ENCODE data around the gene PRND. TPM values are rescaled to one million over a fixed set of nuclear protein-coding genes. Genes with fewer than 3 reads are reported as not detected.

PRND gene
- total and polyA plus RNA-seq, 2 donors (not counting 1 experiment from before 2014, with no cell fraction given): not detected

DNA sequence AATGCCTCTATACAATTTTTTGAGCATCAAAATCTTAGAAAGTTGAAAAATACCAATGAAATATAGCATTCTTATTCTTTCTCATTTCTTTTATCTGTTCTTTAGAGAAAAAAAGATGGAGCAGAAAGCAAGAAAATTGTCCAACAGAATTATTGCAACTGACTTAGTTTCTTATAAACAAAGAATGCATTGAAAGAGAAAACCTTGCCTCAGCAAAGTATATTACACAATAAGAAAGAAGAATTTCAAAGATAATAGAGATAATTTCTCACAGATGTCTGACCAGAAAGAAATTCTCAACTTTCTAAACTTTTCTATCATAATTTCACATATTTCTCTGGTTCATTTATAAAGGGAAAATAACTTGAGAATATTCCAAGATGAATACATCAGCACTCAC, 47.0 kb upstream of the PRND start:
- no peak overlapping the region for H3K4me2 ChIP-seq (ENCODE audit: extremely low read depth, insufficient read depth, low read length)
- H4K20me1 ChIP-seq (ENCODE audit: control insufficient read depth, extremely low read depth, insufficient read depth, low read length): no peaks in the 10 kb centered on the region
- no peak for DNase-seq (ENCODE audit: low read depth in 2 of 2)
- no peaks in the 10 kb centered on the region for H3K9me3 ChIP-seq (ENCODE audit: control insufficient read depth, insufficient read depth, low read depth, low read length)
- TF ChIP-seq, protein P1, sequence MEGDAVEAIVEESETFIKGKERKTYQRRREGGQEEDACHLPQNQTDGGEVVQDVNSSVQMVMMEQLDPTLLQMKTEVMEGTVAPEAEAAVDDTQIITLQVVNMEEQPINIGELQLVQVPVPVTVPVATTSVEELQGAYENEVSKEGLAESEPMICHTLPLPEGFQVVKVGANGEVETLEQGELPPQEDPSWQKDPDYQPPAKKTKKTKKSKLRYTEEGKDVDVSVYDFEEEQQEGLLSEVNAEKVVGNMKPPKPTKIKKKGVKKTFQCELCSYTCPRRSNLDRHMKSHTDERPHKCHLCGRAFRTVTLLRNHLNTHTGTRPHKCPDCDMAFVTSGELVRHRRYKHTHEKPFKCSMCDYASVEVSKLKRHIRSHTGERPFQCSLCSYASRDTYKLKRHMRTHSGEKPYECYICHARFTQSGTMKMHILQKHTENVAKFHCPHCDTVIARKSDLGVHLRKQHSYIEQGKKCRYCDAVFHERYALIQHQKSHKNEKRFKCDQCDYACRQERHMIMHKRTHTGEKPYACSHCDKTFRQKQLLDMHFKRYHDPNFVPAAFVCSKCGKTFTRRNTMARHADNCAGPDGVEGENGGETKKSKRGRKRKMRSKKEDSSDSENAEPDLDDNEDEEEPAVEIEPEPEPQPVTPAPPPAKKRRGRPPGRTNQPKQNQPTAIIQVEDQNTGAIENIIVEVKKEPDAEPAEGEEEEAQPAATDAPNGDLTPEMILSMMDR (conservative IDR thresholded peaks at IDR 0.05 in 1 of 2, IDR thresholded peaks at IDR 0.05 in 1 of 2; ENCODE audit: low read depth in 1 of 2, low read length in 2 of 2): no peak
- no peak for TF ChIP-seq EZH2 (IDR thresholded peaks at IDR 0.05; ENCODE audit: low read length, missing control alignments)
- no peak overlapping the region for H3K27ac ChIP-seq (ENCODE audit: insufficient read depth, low read length)
- no peaks in the 10 kb centered on the region for H3K36me3 ChIP-seq (ENCODE audit: control insufficient read depth, insufficient read depth, low read length)
- H3K79me2 ChIP-seq (ENCODE audit: control insufficient read depth, insufficient read depth, low read length): no peaks in the 10 kb centered on the region
- H3K4me3 ChIP-seq (replicated peaks in 1 of 4; ENCODE audit: control extremely low read depth in 1 of 4, insufficient read depth in 1 of 4, low read depth in 3 of 4, low read length in 4 of 4): no peak overlapping the region
- H3K4me1 ChIP-seq (ENCODE audit: control insufficient read depth, extremely low read depth, insufficient read depth, low read length): no peaks in the 10 kb centered on the region
- no peak overlapping the region for H2AFZ ChIP-seq (ENCODE audit: low read length)
- H3K27me3 ChIP-seq (ENCODE audit: control insufficient read depth, insufficient read depth, low read length): peaks cover 12% of the 10 kb centered on the region
- no peak overlapping the region for H3K9ac ChIP-seq (ENCODE audit: insufficient read depth, low read length)

DNA sequence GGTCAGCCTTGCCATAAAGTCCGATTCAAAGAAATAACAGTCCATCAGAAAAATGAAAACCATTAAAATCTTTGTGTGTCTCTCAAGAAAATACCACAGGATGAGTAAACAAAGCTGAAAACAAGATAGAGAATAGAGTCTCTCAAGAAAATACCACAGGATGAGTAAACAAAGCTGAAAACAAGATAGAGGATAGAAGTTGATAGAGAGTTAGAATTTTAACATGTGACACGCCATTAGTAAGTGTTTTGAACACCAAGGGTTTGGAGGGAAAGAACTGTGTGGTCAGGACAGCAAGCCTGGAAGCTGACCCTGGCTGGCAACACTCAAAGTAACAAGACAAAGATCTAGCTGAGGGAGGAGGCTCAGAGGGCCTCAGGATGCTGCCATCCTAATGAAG, 43.9 kb upstream of the PRND start:
- Histone ChIP-seq H3K4me2 (ENCODE audit: extremely low read depth, insufficient read depth, low read length) (no peak overlapping the region), H3K9me3 (ENCODE audit: control insufficient read depth, insufficient read depth, low read depth, low read length) (no peaks in the 10 kb centered on the region), H3K27ac (ENCODE audit: insufficient read depth, low read length) (no peak overlapping the region), H4K20me1 (ENCODE audit: control insufficient read depth, extremely low read depth, insufficient read depth, low read length) (no peaks in the 10 kb centered on the region), H3K4me1 (ENCODE audit: control insufficient read depth, extremely low read depth, insufficient read depth, low read length) (no peaks in the 10 kb centered on the region), H3K4me3 (replicated peaks in 1 of 4; ENCODE audit: control extremely low read depth in 1 of 4, insufficient read depth in 1 of 4, low read depth in 3 of 4, low read length in 4 of 4) (no peak overlapping the region), H3K9ac (ENCODE audit: insufficient read depth, low read length) (no peak overlapping the region), H2AFZ (ENCODE audit: low read length) (no peak overlapping the region), H3K36me3 (ENCODE audit: control insufficient read depth, insufficient read depth, low read length) (no peaks in the 10 kb centered on the region), H3K27me3 (ENCODE audit: control insufficient read depth, insufficient read depth, low read length) (peaks cover 13% of the 10 kb centered on the region), H3K79me2 (ENCODE audit: control insufficient read depth, insufficient read depth, low read length) (no peaks in the 10 kb centered on the region)
- TF ChIP-seq EZH2 (IDR thresholded peaks at IDR 0.05; ENCODE audit: low read length, missing control alignments): no peak
- TF ChIP-seq, protein P1 (conservative IDR thresholded peaks at IDR 0.05 in 1 of 2, IDR thresholded peaks at IDR 0.05 in 1 of 2; ENCODE audit: low read depth in 1 of 2, low read length in 2 of 2): no peak
- no peak for DNase-seq (ENCODE audit: low read depth in 2 of 2)

DNA sequence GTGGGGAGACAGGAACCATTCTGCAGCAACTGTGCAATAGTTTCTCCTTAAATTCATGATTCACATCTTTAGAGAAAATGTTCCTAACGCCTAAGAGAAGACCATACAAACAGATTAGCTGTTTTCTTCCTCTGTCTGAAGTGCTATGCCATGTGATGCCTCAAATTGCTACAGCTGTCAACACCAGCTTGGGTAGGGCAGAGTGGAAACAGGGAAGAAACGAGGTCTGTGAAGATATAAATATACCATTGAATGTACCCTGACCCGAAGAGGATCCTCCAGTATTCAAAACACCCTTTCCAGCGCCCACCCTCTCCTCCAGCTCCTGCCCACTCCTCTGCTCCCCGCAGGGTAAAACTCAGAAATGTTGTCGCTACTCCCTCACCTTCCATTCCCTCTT, 40.3 kb upstream of the PRND start:
- Histone ChIP-seq H3K9ac (ENCODE audit: insufficient read depth, low read length) (no peak overlapping the region), H4K20me1 (ENCODE audit: control insufficient read depth, extremely low read depth, insufficient read depth, low read length) (no peaks in the 10 kb centered on the region), H2AFZ (ENCODE audit: low read length) (no peak overlapping the region), H3K27ac (ENCODE audit: insufficient read depth, low read length) (no peak overlapping the region), H3K4me1 (ENCODE audit: control insufficient read depth, extremely low read depth, insufficient read depth, low read length) (no peaks in the 10 kb centered on the region), H3K79me2 (ENCODE audit: control insufficient read depth, insufficient read depth, low read length) (no peaks in the 10 kb centered on the region), H3K9me3 (ENCODE audit: control insufficient read depth, insufficient read depth, low read depth, low read length) (no peaks in the 10 kb centered on the region), H3K36me3 (ENCODE audit: control insufficient read depth, insufficient read depth, low read length) (no peaks in the 10 kb centered on the region), H3K4me2 (ENCODE audit: extremely low read depth, insufficient read depth, low read length) (no peak overlapping the region), H3K27me3 (ENCODE audit: control insufficient read depth, insufficient read depth, low read length) (peaks cover 7% of the 10 kb centered on the region), H3K4me3 (replicated peaks in 1 of 4; ENCODE audit: control extremely low read depth in 1 of 4, insufficient read depth in 1 of 4, low read depth in 3 of 4, low read length in 4 of 4) (no peak overlapping the region)
- no peak for TF ChIP-seq EZH2 (IDR thresholded peaks at IDR 0.05; ENCODE audit: low read length, missing control alignments)
- TF ChIP-seq, protein P1 (conservative IDR thresholded peaks at IDR 0.05 in 1 of 2, IDR thresholded peaks at IDR 0.05 in 1 of 2; ENCODE audit: low read depth in 1 of 2, low read length in 2 of 2): no peak
- no peak for DNase-seq (ENCODE audit: low read depth in 2 of 2)
